Right lobe of liver (tissue), 4 donors: Measurements from ENCODE around the gene TTI1.
"Not testable (repeated sequence)": the region's sequence is repeated elsewhere in the genome, so short reads cannot be mapped to it uniquely, and the experiment has no call there.

ENCODE experiments used
- CTCF ChIP-seq, 4 donors: fragments of 200-600 bp in 3 of 4; fragments of 450-650 bp in 1 of 4; IDR thresholded peaks; one replicate each; pipeline versions ENCODE4 v1.5.1 to v1.8.0; 2016 to 2022; ENCODE audit warnings: antibody characterized with exemption in 4 of 4, mild to moderate bottlenecking in 2 of 4
- POLR2A ChIP-seq: fragments of 450-650 bp; IDR thresholded peaks from one replicate; pipeline ENCODE4 v1.6.1; 2017; ENCODE audit warnings: antibody characterized with exemption, mild to moderate bottlenecking
- donor health status: DM: no; HTN: no; CAD: no.
- donor health status: DM: no; HTN: no; CAD: no.
- donor health status: DM: no; HTN: yes; CAD: no.

GRCh38 chr20:38009416-38009815 lies 23.8 kb downstream of the TTI1 start:
- TF ChIP-seq CTCF (IDR thresholded peaks at IDR 0.05); POLR2A: not testable (repeated sequence)
